ENCODE results near the gene CGREF1.

CGREF1 gene

GRCh38 chr2:27059141-27059820 lies 59.6 kb downstream of the CGREF1 start:
- Histone ChIP-seq H3K9me3 (no peaks in the 10 kb centered on the region), H3K27me3 (no peaks in the 10 kb centered on the region), H3K4me1 (ENCODE audit: control insufficient read depth in 1 of 2, insufficient read depth in 1 of 2, low read depth in 1 of 2, low read length in 1 of 2) (no peaks in the 10 kb centered on the region), H3K4me3 (ENCODE audit: low read depth in 1 of 2, low read length in 1 of 2) (no peak overlapping the region), H3K36me3 (peaks cover 65% of the 10 kb centered on the region), H3K27ac (no peak overlapping the region)
- no peak for TF ChIP-seq CTCF (IDR thresholded peaks at IDR 0.05)

- Histone ChIP-seq H3K27me3 (no peaks in the 10 kb centered on the region), H3K4me3 (ENCODE audit: low read depth in 1 of 2, low read length in 1 of 2) (no peak overlapping the region), H3K27ac (no peak overlapping the region), H3K9me3 (no peaks in the 10 kb centered on the region), H3K36me3 (peaks cover 69% of the 10 kb centered on the region), H3K4me1 (ENCODE audit: control insufficient read depth in 1 of 2, insufficient read depth in 1 of 2, low read depth in 1 of 2, low read length in 1 of 2) (no peaks in the 10 kb centered on the region)
- no peak for TF ChIP-seq CTCF (IDR thresholded peaks at IDR 0.05)
Measured at GRCh38 chr2:27058210-27058609, 60.7 kb downstream of the CGREF1 start.

GRCh38 chr2:27057184-27057583 lies 61.7 kb downstream of the CGREF1 start:
- no peak for TF ChIP-seq CTCF (IDR thresholded peaks at IDR 0.05)
- Histone ChIP-seq H3K27me3 (no peaks in the 10 kb centered on the region), H3K4me3 (ENCODE audit: low read depth in 1 of 2, low read length in 1 of 2) (no peak overlapping the region), H3K36me3 (peaks cover 59% of the 10 kb centered on the region), H3K27ac (no peak overlapping the region), H3K9me3 (no peaks in the 10 kb centered on the region), H3K4me1 (ENCODE audit: control insufficient read depth in 1 of 2, insufficient read depth in 1 of 2, low read depth in 1 of 2, low read length in 1 of 2) (peaks cover under 1 to 2% of the 10 kb centered on the region in 2 experiments)

GRCh38 chr2:27054721-27055120 lies 64.2 kb downstream of the CGREF1 start:
- Histone ChIP-seq H3K27ac (no peak overlapping the region), H3K36me3 (peaks cover 52% of the 10 kb centered on the region), H3K9me3 (no peaks in the 10 kb centered on the region), H3K27me3 (peaks cover 4% of the 10 kb centered on the region), H3K4me1 (ENCODE audit: control insufficient read depth in 1 of 2, insufficient read depth in 1 of 2, low read depth in 1 of 2, low read length in 1 of 2) (peaks cover 19 to 23% of the 10 kb centered on the region in 2 experiments), H3K4me3 (ENCODE audit: low read depth in 1 of 2, low read length in 1 of 2) (no peak overlapping the region)
- no peak for TF ChIP-seq CTCF (IDR thresholded peaks at IDR 0.05)

GRCh38 chr2:27053776-27054175 lies 65.2 kb downstream of the CGREF1 start:
- peaks cover 7% of the 10 kb centered on the region for H3K27me3 ChIP-seq
- peaks cover 42% of the 10 kb centered on the region for H3K36me3 ChIP-seq
- H3K9me3 ChIP-seq, result no peaks in the 10 kb centered on the region
- H3K27ac ChIP-seq, result no peak overlapping the region
- no peak for TF ChIP-seq CTCF (IDR thresholded peaks at IDR 0.05)
- no peak overlapping the region for H3K4me3 ChIP-seq (ENCODE audit: low read depth in 1 of 2, low read length in 1 of 2)
- H3K4me1 ChIP-seq (ENCODE audit: control insufficient read depth in 1 of 2, insufficient read depth in 1 of 2, low read depth in 1 of 2, low read length in 1 of 2), result peaks cover 21 to 26% of the 10 kb centered on the region in 2 experiments

All from neutrophil (primary cell).